Neural cell (in vitro differentiated cells): ENCODE measurements around the gene LMCD1.

ENCODE experiments used
- CTCF ChIP-seq: fragments of 450-650 bp; IDR thresholded peaks from 2 replicates; pipeline ENCODE4 v1.5.1; 2014; ENCODE audit warnings: antibody characterized with exemption, mild to moderate bottlenecking, moderate library complexity; ENCODE audit not compliant: poor library complexity, severe bottlenecking
- EP300 ChIP-seq: fragments of 450-650 bp; conservative IDR thresholded peaks from 2 replicates; pipeline ENCODE4 v1.6.1; 2014; ENCODE audit warnings: antibody characterized with exemption, mild to moderate bottlenecking, moderate library complexity; ENCODE audit not compliant: poor library complexity, severe bottlenecking
- EZH2 ChIP-seq: fragments of 200-600, 300-800 bp; shearing (Covaris generic), sonication (generic); IDR thresholded peaks from 2 replicates; pipeline ENCODE4 v1.6.1; 2014; ENCODE audit warnings: antibody characterized with exemption, low read length, borderline replicate concordance, mild to moderate bottlenecking; ENCODE audit not compliant: insufficient read depth, poor library complexity, severe bottlenecking
- MXI1 ChIP-seq: fragments of 450-650 bp; conservative IDR thresholded peaks from 2 replicates; pipeline ENCODE4 v1.6.1; 2014; ENCODE audit warnings: antibody characterized with exemption, mild to moderate bottlenecking; ENCODE audit not compliant: poor library complexity, severe bottlenecking
- POLR2AphosphoS5 ChIP-seq: IDR thresholded peaks from 2 replicates; pipeline ENCODE4 v1.6.1; 2012
- RAD21 ChIP-seq: fragments of 450-650 bp; conservative IDR thresholded peaks from 2 replicates; pipeline ENCODE4 v1.6.1; 2014; ENCODE audit warnings: antibody characterized with exemption, mild to moderate bottlenecking, moderate library complexity
- REST ChIP-seq: IDR thresholded peaks from 2 replicates; pipeline ENCODE4 v1.6.1; 2012; ENCODE audit warnings: borderline replicate concordance
- SMC3 ChIP-seq: fragments of 450-650 bp; conservative IDR thresholded peaks from 2 replicates; pipeline ENCODE4 v1.6.1; 2014; ENCODE audit warnings: antibody characterized with exemption, mild to moderate bottlenecking, moderate library complexity; ENCODE audit not compliant: poor library complexity

- no peak for TF ChIP-seq CTCF
- TF ChIP-seq POLR2AphosphoS5 = no peak
- no peak for TF ChIP-seq REST
- TF ChIP-seq MXI1 = no peak
- no peak for TF ChIP-seq EZH2
- TF ChIP-seq RAD21 = no peak
- TF ChIP-seq SMC3 = no peak
- TF ChIP-seq EP300 = no peak
These were observed 2.4 kb downstream of the LMCD1 start for GRCh38 chr3:8503871-8504610.
